ENCODE results near the gene DSCAM. TPM values are rescaled to one million over a fixed set of nuclear protein-coding genes. Genes with fewer than 3 reads are reported as not detected.

Gene DSCAM
- total RNA-seq, 2 donors from 2014 or later = not detected

- DNase-seq (ENCODE audit: low spot score) = no peak
- no peak overlapping the region for H3K27ac Mint-ChIP-seq
- H3K4me3 Mint-ChIP-seq = no peak overlapping the region
- ATAC-seq = no peak
- no peaks in the 10 kb centered on the region for H3K36me3 Mint-ChIP-seq
- no peaks in the 10 kb centered on the region for H3K4me1 Mint-ChIP-seq (ENCODE audit: low read depth in 2 of 2)
- H3K27me3 Mint-ChIP-seq = no peaks in the 10 kb centered on the region
- peaks cover 3% of the 10 kb centered on the region for H3K9me3 Mint-ChIP-seq
Observed at GRCh38 chr21:40505244-40505643, 341.7 kb downstream of the DSCAM start.

GRCh38 chr21:40504825-40505224 is 342.1 kb downstream of the DSCAM start:
- Mint-ChIP-seq H3K4me3 (no peak overlapping the region), H3K9me3 (peaks cover 3% of the 10 kb centered on the region), H3K4me1 (ENCODE audit: low read depth in 2 of 2) (no peaks in the 10 kb centered on the region), H3K27ac (no peak overlapping the region), H3K27me3 (no peaks in the 10 kb centered on the region), H3K36me3 (no peaks in the 10 kb centered on the region)
- no peak for DNase-seq (ENCODE audit: low spot score)
- no peak for ATAC-seq

- Mint-ChIP-seq H3K4me1 (ENCODE audit: low read depth in 2 of 2) (no peaks in the 10 kb centered on the region), H3K4me3 (no peak overlapping the region), H3K27ac (no peak overlapping the region), H3K27me3 (no peaks in the 10 kb centered on the region), H3K36me3 (no peaks in the 10 kb centered on the region), H3K9me3 (peaks cover 18% of the 10 kb centered on the region)
- DNase-seq (ENCODE audit: low spot score) = no peak
- ATAC-seq = no peak
Observed at GRCh38 chr21:40496116-40496515, 350.8 kb downstream of the DSCAM start.

GRCh38 chr21:40490408-40490807 is 356.6 kb downstream of the DSCAM start:
- H3K27ac Mint-ChIP-seq = no peak overlapping the region
- no peaks in the 10 kb centered on the region for H3K4me1 Mint-ChIP-seq (ENCODE audit: low read depth in 2 of 2)
- no peak for ATAC-seq
- no peaks in the 10 kb centered on the region for H3K27me3 Mint-ChIP-seq
- peaks cover 21% of the 10 kb centered on the region for H3K9me3 Mint-ChIP-seq
- no peaks in the 10 kb centered on the region for H3K36me3 Mint-ChIP-seq
- no peak for DNase-seq (ENCODE audit: low spot score)
- H3K4me3 Mint-ChIP-seq = no peak overlapping the region

- no peaks in the 10 kb centered on the region for H3K36me3 Mint-ChIP-seq
- no peaks in the 10 kb centered on the region for H3K4me1 Mint-ChIP-seq (ENCODE audit: low read depth in 2 of 2)
- H3K27ac Mint-ChIP-seq = no peak overlapping the region
- H3K9me3 Mint-ChIP-seq = peaks cover 19% of the 10 kb centered on the region
- DNase-seq (ENCODE audit: low spot score) (no peak), ATAC-seq (no peak)
- no peak overlapping the region for H3K4me3 Mint-ChIP-seq
- no peaks in the 10 kb centered on the region for H3K27me3 Mint-ChIP-seq
Observed at GRCh38 chr21:40489001-40489400, 358.0 kb downstream of the DSCAM start.

GRCh38 chr21:40481764-40482163 is 365.2 kb downstream of the DSCAM start:
- H3K9me3 Mint-ChIP-seq = peaks cover 8% of the 10 kb centered on the region
- no peak for DNase-seq (ENCODE audit: low spot score)

GRCh38 chr21:40474513-40474912 is 372.4 kb downstream of the DSCAM start:
- no peak for ATAC-seq
- peaks cover 5% of the 10 kb centered on the region for H3K9me3 Mint-ChIP-seq
- no peak for DNase-seq (ENCODE audit: low spot score)
- no peak overlapping the region for H3K27ac Mint-ChIP-seq
- no peaks in the 10 kb centered on the region for H3K4me1 Mint-ChIP-seq (ENCODE audit: low read depth in 2 of 2)
- no peak overlapping the region for H3K4me3 Mint-ChIP-seq
- H3K36me3 Mint-ChIP-seq = peaks cover 4% of the 10 kb centered on the region
- no peaks in the 10 kb centered on the region for H3K27me3 Mint-ChIP-seq

More at GRCh38 chr21:40481764-40482163, 365.2 kb downstream of the DSCAM start:
- no peaks in the 10 kb centered on the region for H3K4me1 Mint-ChIP-seq (ENCODE audit: low read depth in 2 of 2)
- ATAC-seq = no peak
- H3K36me3 Mint-ChIP-seq = peaks cover 4% of the 10 kb centered on the region
- H3K4me3 Mint-ChIP-seq = no peak overlapping the region
- no peak overlapping the region for H3K27ac Mint-ChIP-seq
- no peaks in the 10 kb centered on the region for H3K27me3 Mint-ChIP-seq

- H3K4me1 Mint-ChIP-seq (ENCODE audit: low read depth in 2 of 2) = no peaks in the 10 kb centered on the region
- ATAC-seq (no peak), DNase-seq (ENCODE audit: low spot score) (no peak)
- no peaks in the 10 kb centered on the region for H3K27me3 Mint-ChIP-seq
- no peak overlapping the region for H3K27ac Mint-ChIP-seq
- no peak overlapping the region for H3K4me3 Mint-ChIP-seq
- no peaks in the 10 kb centered on the region for H3K9me3 Mint-ChIP-seq
- H3K36me3 Mint-ChIP-seq = no peaks in the 10 kb centered on the region
Observed at GRCh38 chr21:40472013-40472412, 374.9 kb downstream of the DSCAM start.

GRCh38 chr21:40471103-40471502 is 375.9 kb downstream of the DSCAM start:
- Mint-ChIP-seq H3K4me3 (no peak overlapping the region), H3K36me3 (no peaks in the 10 kb centered on the region), H3K9me3 (no peaks in the 10 kb centered on the region), H3K27ac (no peak overlapping the region), H3K27me3 (no peaks in the 10 kb centered on the region), H3K4me1 (ENCODE audit: low read depth in 2 of 2) (no peaks in the 10 kb centered on the region)
- no peak for DNase-seq (ENCODE audit: low spot score)
- no peak for ATAC-seq

- Mint-ChIP-seq H3K36me3 (no peaks in the 10 kb centered on the region), H3K4me1 (ENCODE audit: low read depth in 2 of 2) (no peaks in the 10 kb centered on the region), H3K9me3 (peaks cover 4% of the 10 kb centered on the region), H3K4me3 (no peak overlapping the region), H3K27me3 (no peaks in the 10 kb centered on the region), H3K27ac (no peak overlapping the region)
- DNase-seq (ENCODE audit: low spot score) (no peak), ATAC-seq (no peak)
Observed at GRCh38 chr21:40466893-40467483, 380.0 kb downstream of the DSCAM start.

- ATAC-seq (no peak), DNase-seq (ENCODE audit: low spot score) (no peak)
- Mint-ChIP-seq H3K36me3 (no peaks in the 10 kb centered on the region), H3K27ac (no peak overlapping the region), H3K27me3 (no peaks in the 10 kb centered on the region), H3K4me1 (ENCODE audit: low read depth in 2 of 2) (no peaks in the 10 kb centered on the region), H3K9me3 (peaks cover 4% of the 10 kb centered on the region), H3K4me3 (no peak overlapping the region)
Observed at GRCh38 chr21:40465382-40465781, 381.6 kb downstream of the DSCAM start.

GRCh38 chr21:40463176-40463575 is 383.8 kb downstream of the DSCAM start:
- no peaks in the 10 kb centered on the region for H3K4me1 Mint-ChIP-seq (ENCODE audit: low read depth in 2 of 2)
- H3K4me3 Mint-ChIP-seq = no peak overlapping the region
- DNase-seq (ENCODE audit: low spot score) = no peak
- H3K9me3 Mint-ChIP-seq = peaks cover 4% of the 10 kb centered on the region
- no peaks in the 10 kb centered on the region for H3K36me3 Mint-ChIP-seq
- H3K27ac Mint-ChIP-seq = no peak overlapping the region
- ATAC-seq = no peak
- H3K27me3 Mint-ChIP-seq = no peaks in the 10 kb centered on the region

GRCh38 chr21:40461008-40461407 is 385.9 kb downstream of the DSCAM start:
- Mint-ChIP-seq H3K4me3 (no peak overlapping the region), H3K4me1 (ENCODE audit: low read depth in 2 of 2) (no peaks in the 10 kb centered on the region), H3K36me3 (no peaks in the 10 kb centered on the region), H3K27ac (no peak overlapping the region), H3K27me3 (no peaks in the 10 kb centered on the region), H3K9me3 (peaks cover 4% of the 10 kb centered on the region)
- ATAC-seq (no peak), DNase-seq (ENCODE audit: low spot score) (no peak)

- H3K4me1 Mint-ChIP-seq (ENCODE audit: low read depth in 2 of 2) = no peaks in the 10 kb centered on the region
- DNase-seq (ENCODE audit: low spot score) = no peak
- peaks cover 8% of the 10 kb centered on the region for H3K36me3 Mint-ChIP-seq
- no peaks in the 10 kb centered on the region for H3K27me3 Mint-ChIP-seq
- H3K4me3 Mint-ChIP-seq = no peak overlapping the region
- ATAC-seq = no peak
- peaks cover 10% of the 10 kb centered on the region for H3K9me3 Mint-ChIP-seq
- no peak overlapping the region for H3K27ac Mint-ChIP-seq
Observed at GRCh38 chr21:40457741-40458140, 389.2 kb downstream of the DSCAM start.

- H3K27ac Mint-ChIP-seq = no peak overlapping the region
- peaks cover 8% of the 10 kb centered on the region for H3K36me3 Mint-ChIP-seq
- no peaks in the 10 kb centered on the region for H3K27me3 Mint-ChIP-seq
- no peak overlapping the region for H3K4me3 Mint-ChIP-seq
- DNase-seq (ENCODE audit: low spot score) (no peak), ATAC-seq (no peak)
- H3K4me1 Mint-ChIP-seq (ENCODE audit: low read depth in 2 of 2) = no peaks in the 10 kb centered on the region
- H3K9me3 Mint-ChIP-seq = peaks cover 10% of the 10 kb centered on the region
Observed at GRCh38 chr21:40454057-40454456, 392.9 kb downstream of the DSCAM start.
